ENCODE data around the gene NKX6-2. TPM values are rescaled to one million over a fixed set of nuclear protein-coding genes. Genes with fewer than 3 reads are reported as not detected.
"Not testable (repeated sequence)": the region's sequence is repeated elsewhere in the genome, so short reads cannot be mapped to it uniquely, and the experiment has no call there.

The NKX6-2 gene
- polyA plus RNA-seq, 4 donors = 7.8 to 9.5 (median 8.6) TPM

- no peak for DNase-seq (ENCODE audit: low read depth in 4 of 4, low spot score in 3 of 4)
These were observed 1.7 kb downstream of the NKX6-2 start for GRCh38 chr10:132783940-132784865.

GRCh38 chr10:132783165-132783939, 2.6 kb downstream of the NKX6-2 start:
- no peak for DNase-seq (ENCODE audit: low read depth in 4 of 4, low spot score in 3 of 4)

GRCh38 chr10:132781556-132781955, 4.4 kb downstream of the NKX6-2 start:
- DNase-seq (ENCODE audit: low read depth in 4 of 4, low spot score in 3 of 4) = no peak

GRCh38 chr10:132780356-132780755, 5.6 kb downstream of the NKX6-2 start:
- no peak for DNase-seq (ENCODE audit: low read depth in 4 of 4, low spot score in 3 of 4)

GRCh38 chr10:132779549-132780294, 6.2 kb downstream of the NKX6-2 start:
- no peak for DNase-seq (ENCODE audit: low read depth in 4 of 4, low spot score in 3 of 4)

GRCh38 chr10:132777441-132777840, 8.5 kb downstream of the NKX6-2 start:
- DNase-seq (ENCODE audit: low read depth in 4 of 4, low spot score in 3 of 4) = no peak

GRCh38 chr10:132776821-132777220, 9.1 kb downstream of the NKX6-2 start:
- no peak for DNase-seq (ENCODE audit: low read depth in 4 of 4, low spot score in 3 of 4)

GRCh38 chr10:132776186-132776585, 9.8 kb downstream of the NKX6-2 start:
- DNase-seq (ENCODE audit: low read depth in 4 of 4, low spot score in 3 of 4) = no peak

GRCh38 chr10:132774902-132775863, 10.8 kb downstream of the NKX6-2 start:
- DNase-seq (ENCODE audit: low read depth in 4 of 4, low spot score in 3 of 4) = peak in 1 of 4 donors; percentile 58

- DNase-seq (ENCODE audit: low read depth in 4 of 4, low spot score in 3 of 4) = no peak
These were observed 11.6 kb downstream of the NKX6-2 start for GRCh38 chr10:132774181-132774901.

GRCh38 chr10:132772816-132773215, 13.1 kb downstream of the NKX6-2 start:
- DNase-seq (ENCODE audit: low read depth in 4 of 4, low spot score in 3 of 4) = not testable (repeated sequence)

- DNase-seq (ENCODE audit: low read depth in 4 of 4, low spot score in 3 of 4) = no peak
These were observed 15.6 kb downstream of the NKX6-2 start for GRCh38 chr10:132770061-132771021.

GRCh38 chr10:132768346-132769248, 17.4 kb downstream of the NKX6-2 start:
- no peak for DNase-seq (ENCODE audit: low read depth in 4 of 4, low spot score in 3 of 4)

GRCh38 chr10:132766291-132766690, 19.7 kb downstream of the NKX6-2 start:
- no peak for DNase-seq (ENCODE audit: low read depth in 4 of 4, low spot score in 3 of 4)

- no peak for DNase-seq (ENCODE audit: low read depth in 4 of 4, low spot score in 3 of 4)
These were observed 20.5 kb downstream of the NKX6-2 start for GRCh38 chr10:132765435-132765834.

GRCh38 chr10:132764108-132764507, 21.8 kb downstream of the NKX6-2 start:
- no peak for DNase-seq (ENCODE audit: low read depth in 4 of 4, low spot score in 3 of 4)

GRCh38 chr10:132763545-132763944, 22.4 kb downstream of the NKX6-2 start:
- DNase-seq (ENCODE audit: low read depth in 4 of 4, low spot score in 3 of 4) = no peak
